ENCODE results near the gene DDX46.
A peak's percentile ranks its signal among the peaks of the same experiment; 100 is the strongest.
"Not testable (repeated sequence)": the region's sequence is repeated elsewhere in the genome, so short reads cannot be mapped to it uniquely, and the experiment has no call there.

Gene DDX46

GRCh38 chr5:134787692-134788091, 29.1 kb downstream of the DDX46 start:
- DNase-seq (ENCODE audit: low spot score), result no peak

DNA sequence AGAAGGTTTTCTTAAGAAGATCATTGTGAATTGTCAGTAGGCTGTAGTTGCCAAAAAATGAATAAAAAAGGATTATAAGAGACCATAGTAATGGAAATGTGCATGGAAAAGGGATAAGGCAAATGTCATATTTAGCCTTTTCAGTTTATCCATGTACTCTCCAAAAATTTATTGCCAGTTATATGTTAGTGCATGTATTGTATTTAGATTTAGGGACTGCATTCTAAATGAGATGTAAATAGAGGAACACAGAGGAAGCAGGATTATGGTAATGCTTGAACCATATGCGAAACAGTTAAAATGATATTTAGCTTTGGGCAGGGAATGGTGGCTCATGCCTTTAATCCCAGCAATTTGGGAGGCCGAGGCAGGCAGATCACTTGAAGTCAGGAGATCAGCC, 33.0 kb downstream of the DDX46 start:
- DNase-seq (ENCODE audit: low spot score), result no peak

GRCh38 chr5:134792286-134792685, 33.7 kb downstream of the DDX46 start:
- no peak for DNase-seq (ENCODE audit: low spot score)

- no peak for DNase-seq (ENCODE audit: low spot score)
Observed at GRCh38 chr5:134793111-134793510, 34.5 kb downstream of the DDX46 start.

DNA sequence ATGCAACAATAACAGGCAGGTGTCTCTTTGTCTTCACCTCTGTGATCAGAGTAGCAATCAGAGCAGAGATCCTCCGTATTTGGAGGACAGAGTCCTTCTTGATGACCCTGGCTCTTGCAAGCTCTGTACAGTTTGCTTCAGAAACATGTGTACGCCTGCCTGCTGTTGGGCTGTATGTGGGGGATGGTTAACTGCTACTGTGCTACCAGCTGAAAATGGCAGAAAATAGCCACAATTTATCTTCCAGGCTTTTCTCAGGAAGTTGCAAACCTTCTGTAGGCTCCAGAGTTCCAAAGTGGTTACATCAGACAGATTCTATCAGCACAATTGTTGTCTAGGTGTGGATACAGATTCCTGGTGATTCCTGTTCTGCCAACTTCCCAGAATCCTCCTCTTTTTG, 35.5 kb downstream of the DDX46 start:
- no peak for DNase-seq (ENCODE audit: low spot score)

GRCh38 chr5:134794819-134795218, 36.2 kb downstream of the DDX46 start:
- no peak for DNase-seq (ENCODE audit: low spot score)

DNA sequence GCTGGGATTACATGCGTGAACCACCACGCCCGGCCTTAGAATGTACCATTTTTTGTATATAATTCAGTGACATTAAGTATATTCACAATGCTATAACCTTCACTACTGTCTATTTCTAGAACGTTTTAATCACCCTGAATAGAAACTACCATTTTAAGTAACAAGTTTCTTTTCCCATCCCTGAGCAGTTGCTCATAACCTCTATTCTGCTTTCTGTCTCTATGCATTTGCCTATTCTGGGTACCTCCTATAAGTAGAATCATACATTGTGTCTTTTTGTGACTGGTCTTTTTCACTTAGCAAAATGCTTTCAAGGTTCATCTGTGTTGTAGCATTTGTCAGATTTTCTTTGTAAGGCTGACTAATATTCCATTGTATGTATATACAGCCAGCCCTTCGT, 39.9 kb downstream of the DDX46 start:
- no peak for DNase-seq (ENCODE audit: low spot score)

GRCh38 chr5:134803821-134804220, 45.2 kb downstream of the DDX46 start:
- DNase-seq (ENCODE audit: low spot score), result no peak

DNA sequence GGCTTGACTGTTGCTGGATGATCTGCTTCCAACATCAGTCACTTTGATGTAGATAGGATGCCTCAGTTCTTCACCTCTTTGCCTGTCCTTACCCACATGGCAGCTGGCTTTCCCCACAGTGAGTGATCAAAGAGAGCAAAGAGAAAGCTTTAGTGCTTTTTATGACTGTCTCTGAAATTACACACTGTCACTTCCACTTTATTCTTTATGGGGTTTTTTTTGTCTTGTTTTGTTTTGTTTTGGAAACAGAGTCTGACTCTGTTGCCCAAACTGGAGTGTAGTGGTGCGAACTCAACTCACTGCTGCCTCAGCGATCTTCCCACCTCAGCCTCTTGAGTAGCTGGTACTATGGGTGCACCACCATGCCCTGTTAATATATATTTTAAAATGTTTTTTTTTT, 54.8 kb downstream of the DDX46 start:
- DNase-seq (ENCODE audit: low spot score), result no peak

DNA sequence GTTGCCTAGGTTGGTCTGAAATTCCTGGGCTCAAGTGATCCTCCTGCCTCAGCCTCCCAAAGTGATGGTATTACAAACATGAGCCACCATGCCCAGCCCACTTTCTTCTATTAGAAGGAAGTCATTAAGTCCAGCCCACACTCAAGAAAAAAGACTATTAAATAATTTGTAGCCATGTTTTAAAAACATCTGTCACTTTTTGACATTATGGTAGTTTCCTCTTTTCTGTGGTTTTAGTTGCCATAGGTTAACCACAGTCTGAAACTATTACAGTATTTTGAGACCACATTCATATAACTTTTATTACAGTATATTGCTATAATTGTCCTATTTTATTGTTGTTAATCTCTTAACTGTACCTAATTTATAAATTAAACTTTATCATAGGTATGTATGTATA, 55.2 kb downstream of the DDX46 start:
- no peak for DNase-seq (ENCODE audit: low spot score)

DNA sequence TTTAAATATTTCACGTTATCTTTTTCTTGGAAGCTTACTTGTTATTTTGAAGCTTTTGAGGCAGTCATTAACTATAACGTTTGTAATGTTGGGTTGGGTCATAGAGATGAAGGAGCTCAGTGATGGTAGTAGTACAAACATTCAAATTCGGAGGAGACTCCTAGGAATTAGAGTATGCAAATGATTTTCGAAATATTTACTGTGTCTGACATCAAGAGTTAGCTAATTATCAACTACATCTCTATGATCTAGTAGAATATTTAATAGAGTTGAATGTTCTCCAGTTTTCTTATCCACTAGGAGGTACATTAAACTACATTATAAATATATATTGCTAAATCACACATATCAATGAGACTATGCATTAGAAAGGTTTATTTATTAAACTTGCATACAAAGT, 58.4 kb downstream of the DDX46 start:
- no peak for DNase-seq (ENCODE audit: low spot score)

DNA sequence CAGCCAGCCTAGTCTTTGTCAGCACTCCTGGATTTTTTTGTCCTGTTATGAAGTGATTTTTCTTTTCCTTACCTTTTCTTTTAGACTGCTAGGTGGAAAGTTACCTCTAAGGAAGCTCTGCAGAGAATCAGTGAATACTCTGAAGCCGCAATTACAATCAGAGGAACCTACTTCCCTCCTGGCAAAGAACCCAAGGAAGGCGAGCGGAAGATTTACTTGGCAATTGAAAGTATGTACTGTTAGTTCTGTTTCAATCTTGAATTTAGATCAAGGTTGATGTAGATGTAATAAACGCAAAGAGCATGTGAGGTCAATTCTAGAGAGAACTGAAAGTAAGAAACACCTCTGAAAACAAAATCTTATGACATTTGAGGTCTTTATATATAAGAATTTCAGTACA, 60.2 kb downstream of the DDX46 start:
- DNase-seq (ENCODE audit: low spot score), result no peak

- no peak for DNase-seq (ENCODE audit: low spot score)
Observed at GRCh38 chr5:134819407-134819963, 60.9 kb downstream of the DDX46 start.

DNA sequence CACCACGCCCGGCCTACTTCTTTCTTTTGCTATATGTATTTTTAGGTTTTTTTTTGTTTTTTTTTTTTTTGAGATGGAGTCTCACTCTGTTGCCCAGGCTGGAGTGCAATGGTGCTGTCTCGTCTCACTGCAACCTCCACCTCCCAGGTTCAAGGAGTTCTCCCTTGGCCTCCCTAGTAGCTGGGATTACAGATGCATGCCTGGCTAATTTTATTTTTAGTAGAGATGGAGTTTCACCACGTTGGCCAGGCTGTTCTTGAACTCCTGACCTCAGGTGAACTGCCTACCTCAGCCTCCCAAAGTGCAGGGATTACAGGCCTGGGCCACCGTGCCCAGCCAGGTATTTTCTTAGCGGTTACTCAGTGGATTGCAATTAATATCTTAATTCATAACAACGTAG, 63.3 kb downstream of the DDX46 start:
- no peak for DNase-seq (ENCODE audit: low spot score)

DNA sequence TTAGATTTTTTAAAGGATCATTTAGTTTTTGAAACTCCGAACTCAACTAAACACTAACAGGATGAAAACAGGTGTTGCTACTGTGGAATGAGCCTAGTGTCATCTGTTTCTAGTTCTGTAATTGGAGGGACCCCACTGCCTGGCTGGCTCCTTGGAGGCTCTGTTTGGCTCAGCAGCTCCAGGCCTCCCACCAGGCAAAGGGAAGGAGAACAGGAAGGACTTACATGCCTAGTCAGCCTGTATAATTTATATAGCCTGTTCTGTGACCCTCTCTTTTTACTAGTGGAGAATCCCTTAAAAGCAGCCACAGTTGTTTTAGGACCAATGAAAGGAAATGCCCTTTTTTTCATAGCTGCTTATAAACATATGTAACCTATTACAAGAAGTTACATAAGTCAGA, 66.1 kb downstream of the DDX46 start:
- DNase-seq (ENCODE audit: low spot score), result no peak

- no peak for DNase-seq (ENCODE audit: low spot score)
Observed at GRCh38 chr5:134825212-134825611, 66.6 kb downstream of the DDX46 start.

DNA sequence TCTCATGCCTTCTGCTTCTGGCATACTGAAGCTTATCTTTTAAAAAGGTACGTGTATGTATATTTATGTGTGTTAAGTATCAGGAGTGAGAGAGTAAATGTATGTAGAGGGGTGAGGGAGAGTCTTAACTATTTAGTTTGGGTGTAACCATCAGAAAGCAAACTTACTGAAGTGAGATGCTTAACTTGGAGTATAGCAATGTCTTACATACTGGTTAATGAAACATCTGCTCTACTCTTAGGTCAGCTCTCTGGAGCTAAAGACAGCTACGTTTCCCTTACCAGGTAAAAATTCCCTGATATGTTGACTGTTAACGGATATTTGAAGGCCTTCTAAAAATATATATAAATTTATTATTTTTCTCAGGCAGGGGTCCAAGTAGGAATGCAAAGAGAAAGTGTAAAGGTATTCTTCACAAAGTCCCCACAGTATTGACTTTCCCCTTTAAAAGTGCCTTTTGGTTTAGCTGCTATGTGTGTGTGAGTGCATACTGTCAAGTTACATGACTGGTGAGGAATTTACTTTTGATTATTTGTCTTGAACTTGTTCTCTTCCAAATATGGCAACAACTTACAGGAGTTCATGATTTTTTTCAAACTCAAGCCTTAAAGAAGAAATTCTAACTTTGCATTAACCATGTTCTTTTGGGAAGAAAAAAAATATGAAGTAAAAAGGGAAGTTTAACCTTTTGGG, 74.9 kb downstream of the DDX46 start:
- no peak for DNase-seq (ENCODE audit: low spot score)

GRCh38 chr5:134835623-134836022, 77.0 kb downstream of the DDX46 start:
- no peak for DNase-seq (ENCODE audit: low spot score)

- no peak for DNase-seq (ENCODE audit: low spot score)
Observed at GRCh38 chr5:134837530-134838181, 79.1 kb downstream of the DDX46 start.

GRCh38 chr5:134838361-134838760, 79.8 kb downstream of the DDX46 start:
- not testable (repeated sequence) for DNase-seq (ENCODE audit: low spot score)

GRCh38 chr5:134840811-134841210, 82.2 kb downstream of the DDX46 start:
- DNase-seq (ENCODE audit: low spot score), result no peak

DNA sequence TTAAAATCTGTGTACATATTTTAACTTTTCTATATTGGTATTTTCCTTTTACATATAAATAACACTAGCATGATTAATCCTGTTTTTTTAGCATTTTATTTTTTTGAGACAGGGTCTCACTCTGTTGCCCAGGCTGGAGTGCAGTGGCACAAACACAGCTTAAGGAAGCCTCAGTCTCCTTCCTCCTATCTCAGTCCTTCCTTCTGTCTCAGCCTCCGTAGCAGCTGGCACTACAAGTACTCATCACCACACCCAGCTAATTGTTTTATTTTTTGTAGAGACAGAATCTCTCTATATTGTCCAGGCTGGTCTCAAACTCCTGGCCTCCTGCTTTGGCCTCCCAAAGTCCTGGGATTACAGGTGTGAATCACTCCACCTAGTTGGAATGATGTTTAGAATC, 85.7 kb downstream of the DDX46 start:
- DNase-seq (ENCODE audit: low spot score), result no peak

DNA sequence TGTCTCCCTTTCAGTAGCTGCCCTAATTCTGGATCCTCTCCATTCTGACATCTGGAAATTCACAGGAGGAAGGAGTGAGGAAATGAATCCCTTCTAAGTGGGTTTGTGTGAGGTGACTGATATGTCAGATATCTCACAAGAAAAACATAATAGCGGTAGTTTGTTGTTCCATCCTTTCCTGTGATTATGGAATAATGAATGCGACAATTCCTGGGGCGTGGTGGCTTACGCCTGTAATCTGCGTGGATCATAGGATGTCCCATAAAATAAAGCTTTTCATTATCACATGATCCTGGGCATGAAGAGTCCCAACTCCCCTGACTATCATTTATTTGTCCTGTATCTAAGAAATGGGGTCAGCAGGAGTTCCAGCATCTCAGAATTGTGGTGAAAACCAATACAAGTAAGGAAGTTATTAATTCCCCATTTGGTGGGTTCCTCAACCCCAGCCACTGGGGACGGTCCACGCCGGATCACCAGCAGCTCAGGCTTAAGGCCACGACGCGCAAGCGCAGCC, 86.8 kb downstream of the DDX46 start:
- peak; percentile 10 for DNase-seq (ENCODE audit: low spot score)

Measured in putamen (tissue), 1 donor.